A673 (cell line): ENCODE results near the gene EVA1A.

ENCODE experiments used
- CTCF ChIP-seq: fragments of 300-800, 200-600 bp; sonication (generic); conservative IDR thresholded peaks from 2 replicates; pipeline ENCODE4 v1.5.1; 2017; ENCODE audit warnings: low read depth, mild to moderate bottlenecking, antibody characterized with exemption, low read length, moderate library complexity, mixed read lengths
- EZH2 ChIP-seq: fragments of 200-600 bp; sonication (generic); IDR thresholded peaks from 2 replicates; pipeline ENCODE4 v1.6.1; 2017; ENCODE audit warnings: borderline replicate concordance, low read depth, mild to moderate bottlenecking, mixed read lengths, antibody characterized with exemption, low read length; ENCODE audit not compliant: poor library complexity, severe bottlenecking

- TF ChIP-seq CTCF (no peak), EZH2 (no peak)
Measured at GRCh38 chr2:75525434-75526310, 35.1 kb downstream of the EVA1A start.
